ENCODE results near the gene FNTB.

DNA sequence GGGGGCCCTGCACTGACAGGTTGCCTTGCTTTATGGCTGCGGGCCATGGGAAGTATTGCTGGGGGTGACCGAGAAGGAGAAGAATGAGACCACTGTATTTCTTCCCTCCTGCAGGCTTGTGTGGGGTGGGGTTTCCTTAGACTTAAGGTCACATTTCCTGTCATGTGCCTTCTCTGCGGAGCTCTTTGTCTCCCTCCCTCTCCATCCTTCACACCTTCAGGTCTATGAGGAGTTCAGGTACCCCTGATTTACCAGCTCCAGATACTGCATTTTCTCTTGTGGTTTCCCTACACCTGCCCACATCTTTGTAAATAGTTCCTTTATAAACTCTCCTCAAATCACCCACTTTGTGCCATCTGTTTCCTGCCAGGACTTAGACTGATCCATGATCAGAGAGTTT is 3.6 kb downstream of the FNTB start:
- TF ChIP-seq, protein P1, sequence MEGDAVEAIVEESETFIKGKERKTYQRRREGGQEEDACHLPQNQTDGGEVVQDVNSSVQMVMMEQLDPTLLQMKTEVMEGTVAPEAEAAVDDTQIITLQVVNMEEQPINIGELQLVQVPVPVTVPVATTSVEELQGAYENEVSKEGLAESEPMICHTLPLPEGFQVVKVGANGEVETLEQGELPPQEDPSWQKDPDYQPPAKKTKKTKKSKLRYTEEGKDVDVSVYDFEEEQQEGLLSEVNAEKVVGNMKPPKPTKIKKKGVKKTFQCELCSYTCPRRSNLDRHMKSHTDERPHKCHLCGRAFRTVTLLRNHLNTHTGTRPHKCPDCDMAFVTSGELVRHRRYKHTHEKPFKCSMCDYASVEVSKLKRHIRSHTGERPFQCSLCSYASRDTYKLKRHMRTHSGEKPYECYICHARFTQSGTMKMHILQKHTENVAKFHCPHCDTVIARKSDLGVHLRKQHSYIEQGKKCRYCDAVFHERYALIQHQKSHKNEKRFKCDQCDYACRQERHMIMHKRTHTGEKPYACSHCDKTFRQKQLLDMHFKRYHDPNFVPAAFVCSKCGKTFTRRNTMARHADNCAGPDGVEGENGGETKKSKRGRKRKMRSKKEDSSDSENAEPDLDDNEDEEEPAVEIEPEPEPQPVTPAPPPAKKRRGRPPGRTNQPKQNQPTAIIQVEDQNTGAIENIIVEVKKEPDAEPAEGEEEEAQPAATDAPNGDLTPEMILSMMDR (conservative IDR thresholded peaks at IDR 0.05 in 1 of 2, IDR thresholded peaks at IDR 0.05 in 1 of 2; ENCODE audit: extremely low read depth in 1 of 2, insufficient read depth in 1 of 2, low read depth in 1 of 2, low read length in 2 of 2): no peak
- no peak for TF ChIP-seq EZH2 (IDR thresholded peaks at IDR 0.05; ENCODE audit: borderline replicate concordance, low read length)

Measured in mammary epithelial cell (primary cell).